Endodermal cell (in vitro differentiated cells): ENCODE measurements around the gene FZD1. TPM values are rescaled to one million over a fixed set of nuclear protein-coding genes. Genes with fewer than 3 reads are reported as not detected.

Source experiments
- DNase-seq: peaks from one replicate; pipeline ENCODE4 v3.0.0-alpha.2; 2017
- H3K27ac ChIP-seq: 2 replicates; pipeline ENCODE4 v1.5.1; 2013; ENCODE audit warnings: mild to moderate bottlenecking, low read depth, low read length, moderate library complexity
- H3K27me3 ChIP-seq: 2 replicates; pipeline ENCODE4 v1.6.1; 2013; ENCODE audit warnings: mild to moderate bottlenecking, low read length, moderate library complexity; ENCODE audit not compliant: insufficient read depth, control insufficient read depth, poor library complexity, severe bottlenecking
- H3K36me3 ChIP-seq: 2 replicates; pipeline ENCODE4 v1.7.0; 2013; ENCODE audit warnings: mild to moderate bottlenecking, low read length, moderate library complexity; ENCODE audit not compliant: control insufficient read depth, insufficient read depth
- H3K4me1 ChIP-seq: one replicate; pipeline ENCODE4 v1.7.0; 2013; ENCODE audit warnings: low read length; ENCODE audit not compliant: control insufficient read depth, insufficient read depth
- H3K4me3 ChIP-seq: 2 replicates; pipeline ENCODE4 v1.5.1; 2013; ENCODE audit warnings: mild to moderate bottlenecking, low read length, moderate library complexity
- H3K9ac ChIP-seq: 2 replicates; pipeline ENCODE4 v1.6.1; 2013; ENCODE audit warnings: mild to moderate bottlenecking, low read length, moderate library complexity; ENCODE audit not compliant: poor library complexity, severe bottlenecking; ENCODE audit errors: extremely low read depth
- H3K9me3 ChIP-seq: 2 replicates; pipeline ENCODE4 v1.6.1; 2013; ENCODE audit warnings: mild to moderate bottlenecking, low read length, moderate library complexity; ENCODE audit not compliant: control insufficient read depth
- H3K27ac Mint-ChIP-seq: 2 replicates; pipeline ENCODE4 v1.8.0; 2020; ENCODE audit warnings: mixed read lengths
- H3K27me3 Mint-ChIP-seq: 2 replicates; pipeline ENCODE4 v1.8.0; 2021; ENCODE audit warnings: mild to moderate bottlenecking, mixed read lengths; ENCODE audit not compliant: insufficient read depth
- H3K36me3 Mint-ChIP-seq: 2 replicates; pipeline ENCODE4 v1.8.0; 2020; ENCODE audit warnings: low read depth, mixed read lengths
- H3K4me1 Mint-ChIP-seq: 2 replicates; pipeline ENCODE4 v1.8.0; 2020; ENCODE audit warnings: mixed read lengths
- H3K4me3 Mint-ChIP-seq: 2 replicates; pipeline ENCODE4 v1.8.0; 2020; ENCODE audit warnings: mild to moderate bottlenecking, moderate library complexity, mixed read lengths
- H3K9me3 Mint-ChIP-seq: 2 replicates; pipeline ENCODE4 v1.8.0; 2020; ENCODE audit warnings: mild to moderate bottlenecking, mixed read lengths
- CTCF ChIP-seq: fragments of 200-600 bp; sonication (generic); conservative IDR thresholded peaks from 2 replicates; pipeline ENCODE4 v1.5.0; 2021; ENCODE audit warnings: antibody characterized with exemption, mild to moderate bottlenecking
- WGBS, 2 experiments: methylation state at CpG; one replicate each; pipeline versions ENCODE4 v1.1.5 to v1.1.7; 2013; ENCODE audit warnings: missing lambda C conversion rate in 2 of 2, mixed read lengths in 1 of 2; ENCODE audit not compliant: insufficient coverage in 1 of 2, insufficient read length in 1 of 2; 5-methylcytosine and 5-hydroxymethylcytosine counted together
- total RNA-seq, 2 donors: library from RNA; stranded (reverse); fragmentation: NEBNext Ultra II Directional in 1 of 2; extraction: Animal tissue kit (Norgen Biotek cat#: 25700) in 1 of 2; gene quantifications; 2 replicates in 1 of 2; 3 replicates in 1 of 2; pipeline ENCODE4 v1.2.1, GENCODE V29; 2021

The FZD1 gene
- total RNA-seq, 2 donors from 2014 or later = 2.5 to 4.7 TPM

GRCh38 chr7:91228927-91229558, 35.2 kb upstream of the FZD1 start:
- no peaks in the 10 kb centered on the region for H3K9me3 ChIP-seq
- no peaks in the 10 kb centered on the region for H3K27me3 ChIP-seq
- no peaks in the 10 kb centered on the region for H3K36me3 Mint-ChIP-seq
- H3K27ac ChIP-seq = no peak overlapping the region
- H3K36me3 ChIP-seq = no peaks in the 10 kb centered on the region
- H3K4me3 Mint-ChIP-seq = no peak overlapping the region
- WGBS, 2 experiments = 98% methylated on average over 2 of the region's 2 CpGs; no CpG with 5 or more reads in 1 of the 2 experiments
- no peak overlapping the region for H3K9ac ChIP-seq
- H3K27ac Mint-ChIP-seq = no peak overlapping the region
- peaks cover 6% of the 10 kb centered on the region for H3K4me1 Mint-ChIP-seq
- DNase-seq = no peak
- H3K27me3 Mint-ChIP-seq = peaks cover 7% of the 10 kb centered on the region
- no peaks in the 10 kb centered on the region for H3K9me3 Mint-ChIP-seq
- no peaks in the 10 kb centered on the region for H3K4me1 ChIP-seq
- no peak overlapping the region for H3K4me3 ChIP-seq
- TF ChIP-seq CTCF = no peak

DNA sequence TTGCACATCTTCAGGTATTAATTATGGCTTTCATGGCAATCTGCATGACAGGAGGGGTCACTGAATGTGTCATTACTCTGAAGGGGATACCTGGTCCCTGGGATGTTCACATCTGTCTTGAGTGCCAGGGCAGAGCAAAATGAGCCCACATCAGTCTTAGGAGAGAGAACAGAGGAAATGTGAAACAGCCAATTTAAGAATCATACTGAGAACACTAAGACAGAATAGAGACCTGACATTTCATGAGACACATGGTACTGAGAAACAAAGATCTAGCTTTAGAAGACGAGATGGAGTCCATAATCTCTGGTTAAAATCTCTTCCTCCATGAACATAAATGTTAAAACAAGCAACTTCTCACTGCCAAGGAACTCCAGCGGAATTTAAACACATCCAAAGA, 34.1 kb upstream of the FZD1 start:
- H3K36me3 ChIP-seq = no peaks in the 10 kb centered on the region
- peaks cover 6% of the 10 kb centered on the region for H3K4me1 Mint-ChIP-seq
- no peak overlapping the region for H3K9ac ChIP-seq
- no peaks in the 10 kb centered on the region for H3K4me1 ChIP-seq
- H3K27ac Mint-ChIP-seq = no peak overlapping the region
- peaks cover 7% of the 10 kb centered on the region for H3K27me3 Mint-ChIP-seq
- no peaks in the 10 kb centered on the region for H3K9me3 Mint-ChIP-seq
- no peak overlapping the region for H3K4me3 ChIP-seq
- 89 to 100% methylated on average over 1 to 2 of the region's 2 CpGs for WGBS, 2 experiments
- no peaks in the 10 kb centered on the region for H3K36me3 Mint-ChIP-seq
- TF ChIP-seq CTCF = no peak
- H3K4me3 Mint-ChIP-seq = no peak overlapping the region
- no peaks in the 10 kb centered on the region for H3K9me3 ChIP-seq
- no peak for DNase-seq
- H3K27me3 ChIP-seq = no peaks in the 10 kb centered on the region
- no peak overlapping the region for H3K27ac ChIP-seq

- no peak for DNase-seq
- H3K36me3 Mint-ChIP-seq = no peaks in the 10 kb centered on the region
- H3K9ac ChIP-seq = no peak overlapping the region
- no peak overlapping the region for H3K4me3 ChIP-seq
- no peaks in the 10 kb centered on the region for H3K27me3 ChIP-seq
- H3K4me1 ChIP-seq = no peaks in the 10 kb centered on the region
- WGBS, 2 experiments = 87 to 91% methylated on average over 3 of the region's 3 CpGs
- no peaks in the 10 kb centered on the region for H3K9me3 Mint-ChIP-seq
- no peak overlapping the region for H3K4me3 Mint-ChIP-seq
- no peaks in the 10 kb centered on the region for H3K36me3 ChIP-seq
- no peak overlapping the region for H3K27ac ChIP-seq
- TF ChIP-seq CTCF = no peak
- H3K4me1 Mint-ChIP-seq = peaks cover 6% of the 10 kb centered on the region
- no peaks in the 10 kb centered on the region for H3K9me3 ChIP-seq
- no peak overlapping the region for H3K27ac Mint-ChIP-seq
- peaks cover 7% of the 10 kb centered on the region for H3K27me3 Mint-ChIP-seq
Measured at GRCh38 chr7:91230503-91230902, 33.7 kb upstream of the FZD1 start.
